ENCODE results near the gene SKIDA1. TPM values are rescaled to one million over a fixed set of nuclear protein-coding genes. Genes with fewer than 3 reads are reported as not detected.

The SKIDA1 gene
- total RNA-seq, 1 experiment from 2014 or later = 22.3 TPM

DNA sequence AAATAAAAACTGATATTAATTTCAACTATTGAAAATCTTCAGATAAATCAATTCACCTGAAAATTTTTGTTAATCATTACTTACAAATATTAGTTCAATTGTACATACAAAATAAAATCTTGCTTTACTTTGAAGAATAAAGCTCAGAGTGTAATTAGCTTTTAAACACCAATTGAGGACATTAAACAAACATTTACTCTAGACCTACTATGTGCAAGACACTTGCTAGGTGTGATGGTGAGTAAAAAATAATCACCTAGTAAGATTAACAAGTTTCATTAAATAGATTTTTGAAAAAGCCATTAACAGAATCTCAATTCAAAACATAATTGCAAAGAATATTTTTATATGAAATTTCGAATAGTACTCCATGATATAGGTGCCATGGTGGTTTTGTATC is 4.7 kb upstream of the SKIDA1 start:
- in situ Hi-C loops (cut with HindIII; ENCODE audit: low sequenced_read_pairs) = no loop called here

DNA sequence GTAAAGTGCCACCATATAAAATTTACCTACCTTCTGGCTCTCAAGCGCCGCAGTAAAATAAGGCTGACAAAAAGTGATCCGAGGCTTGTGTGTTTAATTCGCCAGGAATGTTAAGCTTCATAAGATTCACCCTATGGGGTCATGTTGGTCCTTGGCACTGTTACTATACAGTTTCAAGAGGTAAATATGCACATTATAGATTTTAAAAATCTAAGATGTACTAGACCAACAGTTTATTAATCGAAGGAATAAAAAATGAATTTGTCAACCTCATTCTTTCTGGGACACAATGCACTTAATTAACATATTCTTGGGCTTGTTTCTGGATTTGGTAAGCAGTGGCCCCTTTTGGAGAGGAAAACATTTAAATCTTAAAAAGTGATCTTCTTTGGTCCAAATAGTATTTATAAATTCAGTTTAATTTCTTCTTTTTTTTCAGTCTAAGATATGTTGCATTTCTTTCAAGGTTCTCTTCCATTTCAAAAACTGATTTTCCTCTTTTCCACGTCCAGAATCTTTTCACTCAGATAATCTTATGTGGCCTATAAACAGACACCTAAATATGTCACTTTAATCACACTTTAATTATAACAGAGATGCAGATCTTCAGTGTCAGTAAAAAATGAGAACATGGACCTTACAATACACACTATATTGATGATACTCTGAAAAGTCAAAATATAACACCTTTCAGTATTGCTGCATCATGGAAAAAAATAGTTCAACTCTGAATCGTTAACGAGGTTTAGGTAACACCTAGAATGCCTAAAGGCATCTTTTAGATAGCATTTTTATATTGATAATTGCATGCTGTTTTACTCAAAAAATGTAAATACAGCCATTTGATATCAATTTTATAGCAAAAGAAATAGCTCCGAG is 3.8 kb upstream of the SKIDA1 start:
- in situ Hi-C loops (cut with HindIII; ENCODE audit: low sequenced_read_pairs) = no loop called here
- DNase-seq (ENCODE audit: low spot score) = peak; percentile 63

More for the DNA sequence above, 4.7 kb upstream of the SKIDA1 start:
- DNase-seq (ENCODE audit: low spot score) = no peak

DNA sequence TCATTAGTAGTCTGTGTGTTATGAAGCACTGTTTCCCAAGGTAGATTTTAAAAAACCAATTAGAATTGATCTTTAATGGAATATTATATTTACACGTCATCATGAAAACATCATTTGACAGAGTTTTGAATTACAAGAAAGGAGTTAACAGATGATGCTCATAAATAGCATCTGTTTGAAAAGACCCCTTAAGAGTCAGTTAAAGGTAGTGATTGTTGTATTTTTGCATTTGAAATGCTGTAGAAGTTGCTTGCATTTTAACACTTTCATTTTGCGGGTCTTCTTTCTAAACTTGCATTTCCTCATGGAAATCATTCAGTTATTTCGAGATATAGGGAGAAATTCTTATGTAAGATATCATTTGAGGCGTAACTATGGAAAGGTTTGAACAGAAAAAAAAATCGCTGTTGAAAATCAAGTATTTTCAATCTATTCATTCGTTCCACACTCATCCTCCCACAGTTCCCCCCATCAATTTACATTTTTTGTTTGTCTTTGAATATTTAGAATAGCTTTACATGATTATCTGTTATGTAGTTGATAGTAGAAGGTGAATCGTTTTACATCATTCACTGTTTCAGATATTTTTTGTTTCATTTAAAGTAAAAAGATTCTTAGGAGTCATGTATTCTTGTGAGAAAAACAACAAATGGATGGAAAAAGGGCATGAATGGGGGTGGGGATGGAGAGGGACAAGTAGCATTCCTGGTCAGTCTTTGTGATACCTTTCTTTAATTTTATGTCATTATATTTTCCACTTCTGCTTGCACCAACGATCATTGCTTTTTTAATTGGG is 3.0 kb upstream of the SKIDA1 start:
- in situ Hi-C loops (cut with HindIII; ENCODE audit: low sequenced_read_pairs) = no loop called here
- peak; percentile 64 for DNase-seq (ENCODE audit: low spot score)

DNA sequence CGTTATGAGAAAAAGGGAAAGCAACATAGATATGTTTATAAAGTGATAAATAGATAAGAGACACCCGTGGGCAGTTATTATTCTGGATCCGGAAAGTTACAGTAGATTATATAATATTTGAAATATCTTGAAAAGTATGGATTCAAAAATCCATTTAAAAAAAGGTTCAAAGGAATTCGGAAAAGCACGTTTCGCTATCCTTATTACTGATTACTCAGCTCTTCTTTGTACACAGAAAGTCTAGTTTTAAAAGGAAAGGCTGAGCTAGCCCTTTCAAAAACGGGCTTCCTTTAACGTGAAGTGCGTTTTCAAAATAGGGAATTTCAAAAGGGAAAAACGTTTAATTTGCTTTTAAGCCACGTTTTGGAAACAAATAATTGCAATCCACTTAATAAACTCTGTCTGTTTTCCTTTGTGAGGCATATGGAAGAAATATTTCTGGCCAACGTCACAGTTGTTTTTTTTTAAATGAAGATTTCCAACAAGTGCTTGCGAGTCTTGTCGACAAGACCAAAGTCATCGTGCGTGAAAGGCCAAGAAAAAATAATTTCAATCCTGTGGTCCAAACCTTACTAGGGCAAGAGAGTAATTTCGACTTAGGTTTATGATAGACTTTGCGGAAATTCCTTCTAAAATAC is 2.2 kb upstream of the SKIDA1 start:
- in situ Hi-C loops (cut with HindIII; ENCODE audit: low sequenced_read_pairs) = no loop called here
- peak; percentile 65 for DNase-seq (ENCODE audit: low spot score)

DNA sequence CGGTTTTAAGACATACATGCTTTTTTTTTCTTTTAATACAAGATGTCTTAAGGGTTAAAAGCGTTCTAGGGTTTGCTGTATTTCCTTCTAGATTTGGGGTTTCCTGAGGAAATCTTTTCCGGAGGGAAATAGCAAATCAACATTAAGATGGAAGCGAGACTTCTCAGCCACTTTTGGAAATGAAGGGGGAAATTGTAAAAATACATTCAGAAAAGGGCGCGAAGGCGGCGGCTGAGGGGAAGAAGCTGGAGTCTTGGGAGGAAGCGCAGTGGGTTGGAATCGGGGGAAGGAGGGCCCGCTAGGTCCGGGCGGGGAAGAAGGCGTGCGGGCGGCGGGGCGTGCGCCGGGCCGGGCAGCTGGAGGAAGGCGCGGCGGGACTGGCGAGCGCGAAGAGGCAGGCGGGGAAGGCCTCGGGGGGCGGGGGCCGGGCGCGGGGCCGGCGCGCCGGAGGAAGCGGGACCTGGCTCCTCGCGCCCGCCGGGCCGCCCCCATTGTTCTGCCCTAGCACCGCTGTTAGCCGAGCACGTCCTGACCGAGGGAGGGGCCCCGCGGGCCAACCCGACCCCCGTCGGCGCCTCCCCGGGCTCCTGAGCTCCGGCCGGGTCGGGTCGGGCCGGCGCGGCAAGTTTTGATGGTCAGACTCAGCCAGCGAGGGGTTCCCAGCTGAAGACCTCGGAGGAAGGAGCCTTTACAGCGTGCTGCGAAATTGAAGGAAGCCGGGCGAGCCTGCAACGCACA is 1.5 kb upstream of the SKIDA1 start:
- in situ Hi-C loops (cut with HindIII; ENCODE audit: low sequenced_read_pairs) = no loop called here
- peak; percentile 68 for DNase-seq (ENCODE audit: low spot score)

DNA sequence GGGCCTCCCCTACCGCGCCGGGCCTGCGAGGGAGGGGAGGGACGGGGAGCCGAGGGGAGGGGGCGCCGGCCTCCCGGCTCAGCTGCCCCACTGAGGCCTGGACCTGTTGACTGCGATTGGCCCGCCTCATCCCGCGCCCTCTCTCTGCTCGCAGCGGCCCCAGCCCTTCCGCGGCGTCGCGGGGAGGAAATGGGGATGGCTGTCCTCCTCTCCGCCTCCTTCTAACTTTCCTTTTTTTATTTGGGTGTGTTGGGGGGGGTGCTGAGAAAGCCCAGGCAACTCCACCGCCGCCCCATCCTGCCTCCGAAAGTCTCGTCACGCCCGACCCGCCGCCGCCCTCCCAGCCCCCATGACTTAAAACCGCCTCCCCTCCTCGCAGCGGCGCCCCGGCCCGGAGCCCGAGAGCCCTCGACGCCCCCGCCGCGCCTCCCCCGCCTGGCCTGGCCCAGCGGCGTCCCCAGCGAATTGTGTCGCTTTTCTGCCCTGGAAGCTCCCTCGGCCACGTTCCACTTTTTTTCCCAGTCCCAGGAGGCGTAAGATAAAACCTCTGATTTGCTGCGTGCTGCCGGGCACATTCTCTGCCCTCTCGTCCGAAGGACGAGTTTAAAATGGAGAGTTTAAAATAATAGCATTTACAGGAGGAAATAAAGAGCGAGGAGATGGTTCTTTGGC is 842 bp upstream of the SKIDA1 start:
- in situ Hi-C loops (cut with HindIII; ENCODE audit: low sequenced_read_pairs) = no loop called here
- peak; percentile 56 for DNase-seq (ENCODE audit: low spot score)

DNA sequence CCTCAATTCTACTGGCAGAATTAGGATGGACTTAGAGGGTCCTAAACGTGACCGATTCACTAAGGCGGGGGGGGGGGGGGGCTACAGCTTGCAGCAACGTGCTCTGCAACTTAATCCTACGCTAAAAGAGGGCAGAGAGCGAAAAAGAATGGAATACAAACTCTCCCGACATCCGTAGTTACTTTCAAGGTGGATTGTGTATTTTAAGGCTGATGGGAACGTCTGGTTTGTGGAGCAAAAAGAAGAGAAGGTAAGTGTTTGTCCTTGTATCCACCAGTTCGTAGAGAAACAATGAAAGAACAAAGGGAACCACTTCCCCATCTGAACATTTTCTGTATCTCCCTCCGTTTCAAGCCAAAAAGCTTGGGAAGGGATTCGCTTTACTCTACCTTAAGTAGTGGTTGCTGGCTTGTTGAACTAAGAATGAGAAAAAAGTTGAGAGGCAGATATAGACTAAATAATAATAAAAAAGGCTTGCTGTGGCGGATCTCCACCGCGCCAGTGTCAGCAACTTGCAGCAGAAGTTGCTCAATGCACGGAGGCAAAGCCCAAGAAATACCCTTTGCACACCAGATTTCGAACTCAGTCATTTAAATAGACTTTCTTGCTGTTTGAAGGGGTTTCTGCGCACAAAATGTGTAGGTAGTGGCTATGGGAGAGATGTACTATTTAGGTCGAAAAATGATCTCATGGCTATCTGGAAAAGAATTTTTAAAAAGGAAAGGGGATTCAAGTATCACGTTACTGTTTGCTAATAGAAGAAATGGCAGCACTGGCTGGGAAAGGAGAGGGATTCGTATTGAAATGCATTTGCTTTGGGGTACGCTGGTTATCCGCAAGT is 736 bp downstream of the SKIDA1 start:
- DNase-seq (ENCODE audit: low spot score) = peak; percentile 40
- in situ Hi-C loops (cut with HindIII; ENCODE audit: low sequenced_read_pairs) = no loop called here

DNA sequence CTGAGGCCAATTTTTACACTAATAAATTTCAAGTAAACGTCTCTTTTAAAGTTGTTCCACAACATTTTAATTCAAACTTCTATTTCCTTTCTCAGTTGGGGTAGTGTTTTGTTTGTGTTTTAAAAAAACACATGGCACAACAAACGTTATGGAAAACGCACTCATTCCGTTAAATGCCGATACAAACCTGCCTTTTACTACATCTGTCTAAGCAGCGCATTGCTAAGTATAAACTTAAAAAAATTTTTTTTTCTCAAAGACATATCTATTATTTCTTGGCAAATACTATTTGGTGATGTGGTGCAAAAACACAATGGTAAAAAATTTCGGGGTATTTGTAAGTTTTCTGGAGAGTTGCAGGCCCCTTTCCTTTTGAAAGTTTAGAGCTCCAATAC is 1.4 kb downstream of the SKIDA1 start:
- in situ Hi-C loops (cut with HindIII; ENCODE audit: low sequenced_read_pairs) = no loop called here
- no peak for DNase-seq (ENCODE audit: low spot score)

DNA sequence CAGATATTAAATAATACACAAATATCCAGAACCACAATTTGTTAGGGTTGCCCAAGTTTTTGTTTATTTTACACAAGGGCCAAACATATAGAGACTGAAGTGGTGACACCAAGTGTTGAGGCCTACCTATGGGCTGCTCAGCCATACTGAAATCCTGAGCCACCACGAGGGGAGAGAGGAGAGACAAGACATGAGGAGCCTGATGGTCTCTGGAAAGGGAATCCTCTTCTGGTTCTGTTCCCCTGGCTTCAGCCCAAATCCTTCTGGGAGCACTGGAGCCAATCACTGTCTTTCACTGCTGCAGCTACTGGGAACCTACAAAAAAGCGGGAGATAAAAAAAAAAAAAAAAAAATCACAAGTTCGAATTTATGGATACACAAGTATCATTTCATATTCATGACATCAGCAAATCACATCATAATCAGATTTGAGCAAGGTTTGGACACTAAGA is 1.9 kb downstream of the SKIDA1 start:
- DNase-seq (ENCODE audit: low spot score) = peak; percentile 71
- in situ Hi-C loops (cut with HindIII; ENCODE audit: low sequenced_read_pairs) = no loop called here

DNA sequence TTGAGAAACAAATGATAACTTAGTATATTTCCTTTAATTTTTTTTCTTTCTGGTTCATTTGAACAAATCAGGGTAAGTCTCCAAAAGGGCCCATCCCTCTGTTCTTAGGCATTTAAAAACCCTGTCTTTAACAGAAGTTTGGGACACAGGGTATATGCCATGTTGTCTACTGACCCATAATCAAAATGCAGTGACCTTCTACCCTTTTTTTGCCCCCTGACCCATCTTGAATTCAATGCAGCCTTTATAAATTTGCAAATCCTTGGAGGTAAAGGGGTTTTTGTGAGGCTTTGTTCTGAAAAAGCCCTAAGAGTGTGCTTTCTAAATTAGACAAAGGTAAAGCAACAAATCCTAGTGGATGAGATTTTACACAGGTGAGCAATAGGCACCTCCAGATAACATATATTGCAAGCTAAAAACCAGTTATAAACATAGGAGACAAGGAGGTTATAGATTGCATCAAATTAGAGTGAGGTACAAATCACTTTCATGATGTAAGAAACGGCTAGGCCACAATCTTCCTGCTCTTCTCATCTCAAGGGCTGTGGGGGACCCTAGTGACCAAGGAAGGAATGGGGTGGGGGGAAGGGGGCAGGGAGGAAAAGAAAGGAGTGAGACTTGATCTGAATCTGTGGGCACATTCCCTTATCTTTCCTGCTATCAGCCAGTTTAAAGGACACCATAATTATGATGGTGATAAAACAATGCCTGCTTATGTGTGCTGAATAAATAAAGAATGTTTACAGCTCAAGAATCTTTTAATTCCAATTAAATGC is 2.7 kb downstream of the SKIDA1 start:
- no peak for DNase-seq (ENCODE audit: low spot score)
- in situ Hi-C loops (cut with HindIII; ENCODE audit: low sequenced_read_pairs) = no loop called here

DNA sequence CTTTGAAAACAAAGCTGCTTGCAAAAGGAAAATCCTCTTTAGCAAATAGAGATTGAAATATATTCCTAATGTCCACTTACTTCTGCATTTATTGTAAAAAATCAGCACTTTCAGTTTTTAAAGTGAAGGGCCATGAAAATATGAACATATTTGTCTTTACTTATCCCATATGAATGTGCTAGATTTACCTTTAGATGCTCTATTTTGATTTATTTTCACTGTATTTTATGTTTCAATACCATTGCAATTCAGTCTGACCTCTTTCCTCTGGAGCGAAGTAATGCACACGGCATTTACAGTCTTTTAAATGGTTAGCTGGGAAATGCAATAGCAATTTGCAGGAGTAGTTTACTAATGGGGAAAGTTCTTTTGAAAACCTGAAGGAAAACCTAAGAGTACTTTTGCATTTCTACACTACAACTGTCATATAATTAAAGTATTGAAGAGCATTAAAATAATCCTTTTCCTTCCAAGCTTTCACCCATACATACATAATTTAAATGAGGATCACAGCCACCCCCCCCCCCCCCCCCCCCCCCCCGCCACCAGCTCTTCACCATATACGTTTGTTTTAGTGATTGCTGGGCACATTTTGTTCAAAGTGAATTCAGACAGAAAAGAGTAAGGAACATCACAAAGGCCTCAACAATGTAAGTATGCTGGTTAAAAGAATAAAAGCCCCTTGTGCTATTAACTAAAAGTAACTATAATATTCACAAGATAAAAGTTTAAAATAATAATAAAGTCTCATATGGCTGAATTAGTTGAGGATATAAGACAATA is 3.5 kb downstream of the SKIDA1 start:
- no peak for DNase-seq (ENCODE audit: low spot score)
- in situ Hi-C loops (cut with HindIII; ENCODE audit: low sequenced_read_pairs) = no loop called here

DNA sequence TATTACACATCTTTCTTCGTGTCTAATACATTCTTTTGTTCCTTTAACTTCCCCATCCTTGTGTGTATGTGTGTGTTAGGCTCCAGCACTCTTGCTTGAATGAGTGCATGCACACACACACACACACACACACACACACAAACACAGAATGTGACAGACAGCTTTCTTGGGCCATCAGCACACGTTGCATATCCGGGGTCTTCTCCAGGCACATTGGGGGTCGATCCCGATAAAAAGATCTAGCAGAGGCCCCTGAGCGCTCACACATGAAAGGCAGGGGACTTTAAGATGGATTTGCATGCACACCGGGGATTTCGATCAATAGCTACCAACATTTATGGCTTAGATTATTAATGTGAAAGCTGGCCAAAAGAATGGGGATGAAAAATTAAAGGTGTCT is 4.5 kb downstream of the SKIDA1 start:
- no peak for DNase-seq (ENCODE audit: low spot score)
- in situ Hi-C loops (cut with HindIII; ENCODE audit: low sequenced_read_pairs) = no loop called here

DNA sequence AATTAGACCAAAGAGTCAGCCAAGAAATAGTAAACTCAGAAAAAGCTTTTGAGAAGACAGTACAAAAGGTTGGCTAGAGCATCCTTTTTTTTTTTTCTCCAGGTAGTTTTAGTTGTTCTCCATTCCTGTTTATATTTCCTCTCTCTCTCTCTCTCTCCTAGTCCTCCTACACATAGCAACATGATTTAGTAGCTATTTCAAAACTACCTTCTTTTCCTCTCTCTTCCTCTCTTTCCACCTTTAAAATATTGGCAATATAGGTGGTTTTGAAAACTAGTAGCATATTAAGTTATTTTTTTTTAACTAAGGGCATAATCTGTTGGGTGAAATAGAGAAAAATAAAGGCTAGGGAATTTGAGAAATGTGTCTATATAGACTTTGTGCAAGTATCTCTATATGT is 5.0 kb downstream of the SKIDA1 start:
- DNase-seq (ENCODE audit: low spot score) = no peak
- in situ Hi-C loops (cut with HindIII; ENCODE audit: low sequenced_read_pairs) = no loop called here

DNA sequence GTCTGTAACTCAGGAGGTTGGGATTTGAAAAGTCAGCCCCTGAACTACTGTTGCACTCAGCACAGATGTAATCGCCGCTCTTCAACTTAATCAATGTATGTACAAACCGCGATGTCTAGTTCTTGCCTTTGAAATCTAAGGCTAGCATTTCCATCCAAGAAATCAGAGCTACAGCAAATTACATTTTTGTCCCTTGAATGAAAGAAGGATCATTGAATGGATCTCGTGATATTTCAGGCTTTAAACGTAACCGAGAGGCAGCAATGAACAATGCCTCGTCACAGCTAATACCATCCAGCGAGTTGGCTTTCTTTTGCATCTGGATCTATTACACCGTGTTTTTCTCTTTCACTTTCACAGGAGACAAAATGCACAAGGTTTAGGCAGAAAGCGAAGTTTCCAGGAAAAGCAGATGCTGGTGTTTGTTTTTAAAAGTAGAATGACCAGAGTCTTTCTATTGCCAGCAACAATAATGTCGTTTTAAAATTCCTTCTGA is 5.5 kb downstream of the SKIDA1 start:
- peak; percentile 47 for DNase-seq (ENCODE audit: low spot score)
- in situ Hi-C loops (cut with HindIII; ENCODE audit: low sequenced_read_pairs) = no loop called here

DNA sequence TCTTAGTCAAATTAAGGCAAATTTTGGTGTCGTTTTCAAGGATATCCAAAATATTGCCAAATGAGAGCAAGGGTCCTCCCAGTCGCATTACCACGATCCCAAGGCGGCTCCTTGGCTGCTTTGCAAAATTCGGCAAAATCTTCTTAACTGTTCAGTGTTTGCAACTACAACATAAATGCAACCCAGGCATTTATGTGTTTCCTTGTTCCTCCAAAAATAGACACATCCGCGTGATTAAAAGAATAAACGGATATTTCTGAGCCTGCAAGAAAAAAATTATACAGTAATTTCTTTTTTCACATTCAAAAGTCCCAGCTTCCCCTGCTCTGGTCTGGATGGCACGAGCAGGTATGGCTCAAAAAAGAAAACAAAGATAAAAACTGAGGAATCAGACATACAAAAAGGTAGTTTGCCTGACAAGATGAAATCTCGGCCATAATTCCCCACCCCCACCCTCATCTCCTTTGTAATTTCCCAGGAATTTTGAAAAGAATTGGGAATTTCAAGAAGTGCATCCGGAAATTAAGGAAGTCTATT is 6.0 kb downstream of the SKIDA1 start:
- in situ Hi-C loops (cut with HindIII; ENCODE audit: low sequenced_read_pairs) = no loop called here
- DNase-seq (ENCODE audit: low spot score) = peak; percentile 34
